A549 treated with GW870086 at 1 μM for 4 hours (cell line): ENCODE measurements around the gene CFHR4. TPM values are rescaled to one million over a fixed set of nuclear protein-coding genes. Genes with fewer than 3 reads are reported as not detected.

ENCODE experiments used
- total RNA-seq: library from RNA; stranded (reverse); fragments of 200-300 nt; extraction: Qiagen RNA extraction; gene quantifications from 5 replicates; pipeline ENCODE4 v1.2.3, GENCODE V29; 2022; ENCODE audit warnings: low read depth

CFHR4 gene
- not detected in 5 replicates for total RNA-seq

DNA sequence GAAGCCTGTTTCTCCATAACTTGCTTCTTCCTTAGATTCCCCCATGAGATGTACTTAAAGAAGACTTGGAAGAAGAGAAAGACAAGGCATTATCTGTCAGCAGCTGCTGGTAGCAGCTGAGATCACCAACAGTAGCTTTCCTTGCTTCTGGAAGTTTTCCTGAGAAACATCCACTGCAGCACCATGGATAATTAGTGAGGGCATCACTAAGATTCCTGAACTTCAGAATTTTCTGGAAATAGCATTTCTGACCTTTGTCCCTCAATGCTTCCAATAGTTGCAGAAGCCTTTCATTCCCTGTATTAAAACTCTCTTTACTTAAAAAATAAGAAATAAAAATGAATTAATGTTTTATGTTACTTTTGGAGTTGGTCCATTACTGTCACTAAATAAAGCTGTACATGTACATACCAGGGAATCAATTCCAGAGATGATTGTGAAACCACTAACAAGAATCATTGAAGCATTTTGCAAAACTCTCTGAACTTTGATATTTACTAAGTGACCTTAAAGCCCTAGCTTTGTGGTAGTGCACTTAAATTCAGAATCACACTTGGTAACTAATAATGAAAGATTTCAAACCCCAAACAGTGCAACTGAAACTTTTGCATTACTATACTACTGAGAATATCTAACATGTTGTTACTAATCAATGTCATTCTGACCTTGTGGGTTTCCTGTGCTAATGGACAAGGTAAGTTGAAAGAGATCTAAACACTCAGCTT lies at the start of gene CFHR4:
TSS of gene CFHR4 (plus strand) at position 538 of the 725 bp plus-strand sequence. CDS start at position 637, 99 bp downstream.

DNA sequence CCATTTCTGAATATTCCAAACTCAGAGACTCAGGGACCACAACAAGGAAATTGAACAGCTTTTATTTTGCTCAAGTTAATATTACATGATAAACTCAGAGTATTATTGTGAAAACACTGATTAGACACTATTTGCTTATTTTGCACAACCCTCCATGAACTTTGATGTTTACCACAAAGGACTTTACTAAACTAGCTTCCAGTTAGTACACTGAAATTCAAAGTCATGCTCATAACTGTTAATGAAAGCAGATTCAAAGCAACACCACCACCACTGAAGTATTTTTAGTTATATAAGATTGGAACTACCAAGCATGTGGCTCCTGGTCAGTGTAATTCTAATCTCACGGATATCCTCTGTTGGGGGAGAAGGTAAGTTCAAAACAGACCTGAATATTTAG lies 55.7 kb downstream of the CFHR4 start, which contains the start of gene CFHR2:
TSS of gene CFHR2 (plus strand) at position 171 of the 400 bp plus-strand sequence. CDS start at position 314, 143 bp downstream.

Other genes starting within 250 kb of the CFHR4 start
- 4.4 to 5.6 TPM (median 4.4 TPM) in 5 replicates for gene CFH, start 236.0 kb upstream of the CFHR4 start, total RNA-seq
- 0.08 to 0.20 TPM (median 0.15 TPM) in 4 of 5 replicates, not detected in the other for gene CFHR3, start 113.2 kb upstream of the CFHR4 start, total RNA-seq
- gene CFHR1, start 68.3 kb upstream of the CFHR4 start, total RNA-seq, result 0.19 to 0.23 TPM in 2 of 5 replicates, not detected in the others
- gene CFHR2, start 55.7 kb downstream of the CFHR4 start, total RNA-seq, result not detected in 5 replicates
- not detected in 5 replicates for gene CFHR5, start 89.5 kb downstream of the CFHR4 start, total RNA-seq
- 0.06 to 0.09 TPM (median 0.08 TPM) in 3 of 5 replicates, not detected in the others for gene F13B, start 179.2 kb downstream of the CFHR4 start, total RNA-seq